ENCODE measurements around the gene ZBTB12. TPM values are rescaled to one million over a fixed set of nuclear protein-coding genes. Genes with fewer than 3 reads are reported as not detected.

ZBTB12 gene
- total and polyA plus RNA-seq, 2 of the 13 experiments (the other 11 are each of a cell fraction or from before 2014, with no cell fraction given), result 4.8 to 6.0 TPM

- peak; percentile 41; the same call in 1 of the 2 replicates for TF ChIP-seq ZNF687 (CRISPR knock-in tag; IDR thresholded peaks at IDR 0.05)
- no peak for TF ChIP-seq ZNF570 (CRISPR knock-in tag; IDR thresholded peaks at IDR 0.05; ENCODE audit: borderline replicate concordance)
- TF ChIP-seq AGO2 (optimal IDR thresholded peaks at IDR 0.05; ENCODE audit: low read depth, low read length), result peak; percentile 40
- TF ChIP-seq LBX2 (CRISPR knock-in tag; IDR thresholded peaks at IDR 0.05; ENCODE audit: borderline replicate concordance), result no peak
- no peak for TF ChIP-seq GRHL1 (CRISPR knock-in tag; conservative IDR thresholded peaks at IDR 0.05)
- TF ChIP-seq PRDM15 (CRISPR knock-in tag; IDR thresholded peaks at IDR 0.05), result no peak
- TF ChIP-seq GLMP (CRISPR knock-in tag; IDR thresholded peaks at IDR 0.05; ENCODE audit: borderline replicate concordance), result no peak
- no peak for TF ChIP-seq RAD51 (IDR thresholded peaks at IDR 0.05; ENCODE audit: borderline replicate concordance)
- TF ChIP-seq TEAD3 (CRISPR knock-in tag; optimal IDR thresholded peaks at IDR 0.05; ENCODE audit: borderline replicate concordance), result no peak
- TF ChIP-seq THYN1 (CRISPR knock-in tag; IDR thresholded peaks at IDR 0.05; ENCODE audit: borderline replicate concordance, low read depth), result no peak
- no peak for TF ChIP-seq CEBPB (IDR thresholded peaks at IDR 0.05; ENCODE audit: borderline replicate concordance, low read depth, low read length)
- TF ChIP-seq CCDC6 (CRISPR knock-in tag; IDR thresholded peaks at IDR 0.05), result no peak
- no peak for TF ChIP-seq MAZ (IDR thresholded peaks at IDR 0.05; ENCODE audit: borderline replicate concordance, low read depth, low read length)
- TF ChIP-seq MAZ (CRISPR knock-in tag; IDR thresholded peaks at IDR 0.05; ENCODE audit: low read depth), result no peak
- TF ChIP-seq NRL (CRISPR knock-in tag; IDR thresholded peaks at IDR 0.05; ENCODE audit: borderline replicate concordance), result no peak
- TF ChIP-seq FIP1L1 (IDR thresholded peaks at IDR 0.05; ENCODE audit: borderline replicate concordance, insufficient read depth, low read depth, low read length), result no peak
- 0 out of 2 replicates have a peak, but pooled peaks have one; percentile 14 for TF ChIP-seq ADNP (CRISPR knock-in tag; IDR thresholded peaks at IDR 0.05)
- TF ChIP-seq ZNF225 (CRISPR knock-in tag; IDR thresholded peaks at IDR 0.05), result peak; percentile 65; the same call in 1 of the 2 replicates
These were observed 31.4 kb downstream of the ZBTB12 start (continued) for GRCh38 chr6:31870385-31870921.

Data from HepG2 (cell line).